K562 (cell line): ENCODE data around the gene SLC2A4RG. TPM values are rescaled to one million over a fixed set of nuclear protein-coding genes. Genes with fewer than 3 reads are reported as not detected.

Source experiments
- CHCHD3 ChIP-seq: fragments of 250-450 bp; sonication (Bioruptor Pico); IDR thresholded peaks from 2 replicates; pipeline ENCODE4 v2.1.2; 2022; ENCODE audit warnings: mild to moderate bottlenecking
- MBD2 ChIP-seq: sonication (generic); IDR thresholded peaks from 2 replicates; pipeline ENCODE4 v1.6.1; 2016; ENCODE audit warnings: low read depth, borderline replicate concordance
- NFE2L1 ChIP-seq: fragments of 450-650 bp; IDR thresholded peaks from 2 replicates; pipeline ENCODE4 v1.6.1; 2016; ENCODE audit warnings: missing genetic modification characterization, low read depth, mild to moderate bottlenecking, missing compliant biosample characterization, moderate library complexity, borderline replicate concordance
- RAD21 ChIP-seq, 2 experiments: fragments of 250-450 bp in 1 of 2; fragments of 450-650 bp in 1 of 2; sonication (Bioruptor Pico) in 1 of 2; formaldehyde crosslinking in 1 of 2; IDR thresholded peaks in 1 of 2; conservative IDR thresholded peaks in 1 of 2; 2 replicates each; pipeline versions ENCODE4 v1.4.0 to v1.8.0; 2020 to 2022; ENCODE audit warnings: mild to moderate bottlenecking in 2 of 2, moderate library complexity in 1 of 2
- SMARCC2 ChIP-seq: fragments of 450-650 bp; IDR thresholded peaks from 2 replicates; pipeline ENCODE4 v1.6.1; 2017; ENCODE audit warnings: antibody characterized with exemption, moderate library complexity, mild to moderate bottlenecking, low read depth
- ZBTB40 ChIP-seq, 2 experiments: fragments of 450-650 bp in 1 of 2; sonication (generic) in 1 of 2; formaldehyde crosslinking in 1 of 2; IDR thresholded peaks; 2 replicates each; pipeline versions ENCODE4 v1.7.1 to v1.9.0; 2016 to 2022; ENCODE audit warnings: inconsistent platforms in 1 of 2, mild to moderate bottlenecking in 1 of 2, missing genetic modification reagents in 1 of 2
- polyA plus RNA-seq, 8 experiments: library from polyadenylated mRNA; depleted of rRNA in 4 of 8; stranded (reverse) in 5 of 8; unstranded in 3 of 8; fragments of >200 nt; fragmentation: Nextera tagmentation in 2 of 8; fragmentation: Illumina TruSeq in 1 of 8; extraction: Ambion mirVana in 2 of 8; extraction: Trizol in 1 of 8; gene quantifications; 2 replicates each; pipeline versions ENCODE4 v1.2.1 to v1.2.3, GENCODE V29; 2011 to 2014; ENCODE audit warnings: inconsistent platforms in 1 of 8, missing spikeins in 1 of 8
- total RNA-seq, 7 experiments: library from RNA; depleted of rRNA in 6 of 7; stranded (reverse); fragments of >200 nt in 6 of 7; fragmentation: Illumina TruSeq in 2 of 7; extraction: Trizol in 2 of 7; gene quantifications; 2 replicates each; pipeline versions ENCODE4 v1.2.1 to v1.2.3, GENCODE V29; 2011 to 2021; ENCODE audit warnings: low replicate concordance in 1 of 7
- TF ChIP-seq, protein P1 (sequence below), 2 experiments: fragments of 450-650 bp; conservative IDR thresholded peaks; 2 replicates each; pipeline ENCODE4 v1.6.1; 2017; ENCODE audit warnings: mild to moderate bottlenecking in 2 of 2, moderate library complexity in 2 of 2

Gene SLC2A4RG
- total and polyA plus RNA-seq, 9 of the 15 experiments (the other 6 are each of a cell fraction or from before 2014, with no cell fraction given): 0.34 to 97.3 (median 26.5) TPM

DNA sequence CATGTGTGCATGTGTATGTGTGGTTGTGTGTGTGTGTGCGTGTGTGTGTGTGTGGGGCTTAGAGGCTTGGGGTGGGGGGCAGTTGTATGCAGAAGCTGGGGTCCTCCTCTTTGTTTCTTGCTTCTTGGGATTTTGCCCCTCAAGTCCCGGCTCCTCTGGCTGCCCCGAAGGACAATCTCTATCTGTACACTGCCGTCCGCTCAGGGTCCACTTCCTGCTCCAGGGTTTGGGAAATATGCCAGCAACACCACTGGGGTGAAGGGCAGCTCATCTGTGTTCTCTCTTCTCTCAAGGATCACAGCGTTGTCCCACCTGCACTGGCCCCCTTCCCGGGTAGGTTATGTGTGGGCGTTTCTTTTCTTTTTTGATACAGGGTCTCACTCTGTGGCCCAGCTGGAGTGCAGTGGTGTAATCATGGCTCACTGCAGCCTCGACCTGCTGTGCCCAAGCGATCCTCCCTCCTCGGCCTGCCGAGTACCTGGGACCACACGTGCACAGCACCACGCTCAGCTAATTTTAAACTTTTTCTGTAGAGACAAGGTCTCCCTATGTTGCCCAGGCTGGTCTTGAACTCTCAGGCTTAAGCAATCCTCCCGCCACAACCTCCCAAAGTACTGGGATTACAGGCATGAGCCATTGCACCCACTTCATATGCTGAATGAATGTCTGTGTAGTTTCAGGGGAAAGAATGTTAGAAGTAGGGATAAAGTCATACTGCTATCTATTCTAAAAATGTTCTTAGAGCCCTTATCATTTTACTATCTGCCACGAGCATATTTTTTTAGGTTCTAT lies 25.7 kb downstream of the SLC2A4RG start (continued):
- no peak for TF ChIP-seq ZBTB40 (IDR thresholded peaks at IDR 0.05)
- no peak for TF ChIP-seq ZBTB40 (CRISPR knock-in tag; IDR thresholded peaks at IDR 0.05)
- no peak for TF ChIP-seq CHCHD3 (CRISPR knock-in tag)
- no peak for TF ChIP-seq MBD2
- TF ChIP-seq, protein P1, sequence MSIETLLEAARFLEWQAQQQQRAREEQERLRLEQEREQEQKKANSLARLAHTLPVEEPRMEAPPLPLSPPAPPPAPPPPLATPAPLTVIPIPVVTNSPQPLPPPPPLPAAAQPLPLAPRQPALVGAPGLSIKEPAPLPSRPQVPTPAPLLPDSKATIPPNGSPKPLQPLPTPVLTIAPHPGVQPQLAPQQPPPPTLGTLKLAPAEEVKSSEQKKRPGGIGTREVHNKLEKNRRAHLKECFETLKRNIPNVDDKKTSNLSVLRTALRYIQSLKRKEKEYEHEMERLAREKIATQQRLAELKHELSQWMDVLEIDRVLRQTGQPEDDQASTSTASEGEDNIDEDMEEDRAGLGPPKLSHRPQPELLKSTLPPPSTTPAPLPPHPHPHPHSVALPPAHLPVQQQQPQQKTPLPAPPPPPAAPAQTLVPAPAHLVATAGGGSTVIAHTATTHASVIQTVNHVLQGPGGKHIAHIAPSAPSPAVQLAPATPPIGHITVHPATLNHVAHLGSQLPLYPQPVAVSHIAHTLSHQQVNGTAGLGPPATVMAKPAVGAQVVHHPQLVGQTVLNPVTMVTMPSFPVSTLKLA (conservative IDR thresholded peaks at IDR 0.05): no peak
- TF ChIP-seq NFE2L1: no peak
- TF ChIP-seq SMARCC2: no peak
- no peak for TF ChIP-seq RAD21 (CRISPR knock-in tag; conservative IDR thresholded peaks at IDR 0.05 in 1 of 2, IDR thresholded peaks at IDR 0.05 in 1 of 2)
- TF ChIP-seq, all 486 proteins: peak for 0
